GM12891 (cell line): ENCODE data around the gene STBD1.

Source experiments
- PAX5 ChIP-seq: IDR thresholded peaks from 2 replicates; pipeline ENCODE4 v1.6.1; 2011; ENCODE audit warnings: low read length, moderate library complexity, mild to moderate bottlenecking; ENCODE audit not compliant: insufficient read depth, severe bottlenecking
- POLR2A ChIP-seq: IDR thresholded peaks from 2 replicates; pipeline ENCODE4 v1.6.1; 2011; ENCODE audit warnings: low read depth, low read length, control low read depth
- POLR2AphosphoS5 ChIP-seq: IDR thresholded peaks from 2 replicates; pipeline ENCODE4 v1.6.1; 2011; ENCODE audit warnings: low read depth, low read length, control low read depth

- no peak for TF ChIP-seq PAX5
- no peak for TF ChIP-seq POLR2AphosphoS5
- no peak for TF ChIP-seq POLR2A
Observed at GRCh38 chr4:76312457-76312856, 5.9 kb downstream of the STBD1 start.
